Suprapubic skin (tissue), 3 donors: ENCODE measurements around the gene PRPSAP2.

ENCODE experiments used
- CTCF ChIP-seq, 2 donors: fragments of 200-600 bp in 1 of 2; fragments of 450-650 bp in 1 of 2; sonication (generic) in 1 of 2; IDR thresholded peaks; one replicate each; pipeline ENCODE4 v1.5.1; 2016 to 2019; ENCODE audit warnings: antibody characterized with exemption in 2 of 2, mild to moderate bottlenecking in 1 of 2, moderate library complexity in 1 of 2
- EP300 ChIP-seq: sonication (generic); formaldehyde crosslinking; IDR thresholded peaks from one replicate; pipeline ENCODE4 v1.6.1; 2017; ENCODE audit warnings: antibody characterized with exemption
- POLR2A ChIP-seq, 2 donors: fragments of 450-650 bp; IDR thresholded peaks; one replicate each; pipeline ENCODE4 v1.6.1; 2017; ENCODE audit warnings: antibody characterized with exemption in 2 of 2, mild to moderate bottlenecking in 2 of 2, moderate library complexity in 2 of 2

GRCh38 chr17:18978050-18978449 is 120.1 kb downstream of the PRPSAP2 start:
- TF ChIP-seq CTCF (IDR thresholded peaks at IDR 0.05) (no peak), POLR2A (IDR thresholded peaks at IDR 0.05) (no peak), EP300 (no peak)
